Measurements from ENCODE around the gene MACROD2.

DNA sequence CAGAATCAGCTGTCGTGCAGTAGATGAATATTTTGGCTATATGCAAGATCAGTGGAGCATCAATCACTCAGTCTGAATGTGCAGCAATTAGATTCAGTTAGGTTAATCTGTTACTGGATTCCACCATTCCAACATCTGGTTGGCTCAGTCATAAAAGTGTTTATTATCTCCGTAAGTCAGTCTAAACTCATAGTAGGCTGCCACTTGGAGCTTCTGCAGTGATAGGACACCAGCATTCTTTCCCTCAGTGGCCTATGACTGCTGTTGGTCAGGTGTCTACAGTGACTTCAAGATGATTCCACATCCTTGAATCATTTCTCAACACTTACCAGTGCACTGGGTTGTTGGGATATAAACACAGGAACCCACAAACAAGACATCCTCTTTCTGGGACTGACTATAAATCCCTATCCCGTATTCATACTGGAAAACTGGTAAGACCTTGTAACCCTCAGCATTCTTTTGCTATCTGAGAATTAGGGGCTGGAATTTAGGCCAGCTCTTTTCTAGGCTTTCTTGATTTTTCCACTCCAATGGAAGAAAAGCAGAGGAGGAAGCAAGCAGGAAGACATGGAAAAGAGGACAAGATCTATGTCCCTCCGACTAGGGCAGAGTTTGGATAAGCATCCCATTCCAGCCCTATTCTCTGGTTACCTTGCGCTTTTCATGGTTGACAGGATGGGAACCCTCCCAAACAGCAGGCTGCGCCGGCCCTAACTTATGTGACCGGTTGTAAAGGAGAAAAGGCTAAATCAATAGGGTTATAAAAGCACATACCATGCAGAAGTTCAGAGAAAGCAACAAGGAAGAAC lies 1658.3 kb downstream of the MACROD2 start:
- TF ChIP-seq TRIM28 (IDR thresholded peaks at IDR 0.05; ENCODE audit: borderline replicate concordance, low read length) (no peak), REPIN1 (tag by site-specific recombination; IDR thresholded peaks at IDR 0.05; ENCODE audit: low read depth) (no peak), ZNF660 (tag by site-specific recombination; IDR thresholded peaks at IDR 0.05) (no peak), ZNF23 (tag by site-specific recombination; IDR thresholded peaks at IDR 0.05; ENCODE audit: borderline replicate concordance) (no peak), ZNF274 (IDR thresholded peaks at IDR 0.05; ENCODE audit: low read length) (no peak), ZNF274 (tag by site-specific recombination; IDR thresholded peaks at IDR 0.05; ENCODE audit: borderline replicate concordance) (no peak), ZNF311 (tag by site-specific recombination; IDR thresholded peaks at IDR 0.05; ENCODE audit: borderline replicate concordance) (no peak), ZNF335 (tag by site-specific recombination; conservative IDR thresholded peaks at IDR 0.05) (no peak), ZFHX2 (tag by site-specific recombination; conservative IDR thresholded peaks at IDR 0.05) (no peak), ZFP41 (tag by site-specific recombination; IDR thresholded peaks at IDR 0.05; ENCODE audit: borderline replicate concordance) (no peak), KLF16 (tag by site-specific recombination; IDR thresholded peaks at IDR 0.05) (no peak), ZNF16 (tag by site-specific recombination; IDR thresholded peaks at IDR 0.05; ENCODE audit: low read depth) (no peak)
- TF ChIP-seq, protein P1, sequence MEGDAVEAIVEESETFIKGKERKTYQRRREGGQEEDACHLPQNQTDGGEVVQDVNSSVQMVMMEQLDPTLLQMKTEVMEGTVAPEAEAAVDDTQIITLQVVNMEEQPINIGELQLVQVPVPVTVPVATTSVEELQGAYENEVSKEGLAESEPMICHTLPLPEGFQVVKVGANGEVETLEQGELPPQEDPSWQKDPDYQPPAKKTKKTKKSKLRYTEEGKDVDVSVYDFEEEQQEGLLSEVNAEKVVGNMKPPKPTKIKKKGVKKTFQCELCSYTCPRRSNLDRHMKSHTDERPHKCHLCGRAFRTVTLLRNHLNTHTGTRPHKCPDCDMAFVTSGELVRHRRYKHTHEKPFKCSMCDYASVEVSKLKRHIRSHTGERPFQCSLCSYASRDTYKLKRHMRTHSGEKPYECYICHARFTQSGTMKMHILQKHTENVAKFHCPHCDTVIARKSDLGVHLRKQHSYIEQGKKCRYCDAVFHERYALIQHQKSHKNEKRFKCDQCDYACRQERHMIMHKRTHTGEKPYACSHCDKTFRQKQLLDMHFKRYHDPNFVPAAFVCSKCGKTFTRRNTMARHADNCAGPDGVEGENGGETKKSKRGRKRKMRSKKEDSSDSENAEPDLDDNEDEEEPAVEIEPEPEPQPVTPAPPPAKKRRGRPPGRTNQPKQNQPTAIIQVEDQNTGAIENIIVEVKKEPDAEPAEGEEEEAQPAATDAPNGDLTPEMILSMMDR (tag by site-specific recombination; IDR thresholded peaks at IDR 0.05), result no peak
- TF ChIP-seq, protein P2, sequence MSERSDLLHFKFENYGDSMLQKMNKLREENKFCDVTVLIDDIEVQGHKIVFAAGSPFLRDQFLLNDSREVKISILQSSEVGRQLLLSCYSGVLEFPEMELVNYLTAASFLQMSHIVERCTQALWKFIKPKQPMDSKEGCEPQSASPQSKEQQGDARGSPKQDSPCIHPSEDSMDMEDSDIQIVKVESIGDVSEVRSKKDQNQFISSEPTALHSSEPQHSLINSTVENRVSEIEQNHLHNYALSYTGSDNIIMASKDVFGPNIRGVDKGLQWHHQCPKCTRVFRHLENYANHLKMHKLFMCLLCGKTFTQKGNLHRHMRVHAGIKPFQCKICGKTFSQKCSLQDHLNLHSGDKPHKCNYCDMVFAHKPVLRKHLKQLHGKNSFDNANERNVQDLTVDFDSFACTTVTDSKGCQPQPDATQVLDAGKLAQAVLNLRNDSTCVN (tag by site-specific recombination; optimal IDR thresholded peaks at IDR 0.05), result no peak
- TF ChIP-seq, protein P3, sequence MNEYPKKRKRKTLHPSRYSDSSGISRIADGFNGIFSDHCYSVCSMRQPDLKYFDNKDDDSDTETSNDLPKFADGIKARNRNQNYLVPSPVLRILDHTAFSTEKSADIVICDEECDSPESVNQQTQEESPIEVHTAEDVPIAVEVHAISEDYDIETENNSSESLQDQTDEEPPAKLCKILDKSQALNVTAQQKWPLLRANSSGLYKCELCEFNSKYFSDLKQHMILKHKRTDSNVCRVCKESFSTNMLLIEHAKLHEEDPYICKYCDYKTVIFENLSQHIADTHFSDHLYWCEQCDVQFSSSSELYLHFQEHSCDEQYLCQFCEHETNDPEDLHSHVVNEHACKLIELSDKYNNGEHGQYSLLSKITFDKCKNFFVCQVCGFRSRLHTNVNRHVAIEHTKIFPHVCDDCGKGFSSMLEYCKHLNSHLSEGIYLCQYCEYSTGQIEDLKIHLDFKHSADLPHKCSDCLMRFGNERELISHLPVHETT (tag by site-specific recombination; IDR thresholded peaks at IDR 0.05), result no peak
